Measurements from ENCODE around the gene MICU1.
A peak's percentile ranks its signal among the peaks of the same experiment; 100 is the strongest.
"Not testable (repeated sequence)": the region's sequence is repeated elsewhere in the genome, so short reads cannot be mapped to it uniquely, and the experiment has no call there.

MICU1 gene

DNA sequence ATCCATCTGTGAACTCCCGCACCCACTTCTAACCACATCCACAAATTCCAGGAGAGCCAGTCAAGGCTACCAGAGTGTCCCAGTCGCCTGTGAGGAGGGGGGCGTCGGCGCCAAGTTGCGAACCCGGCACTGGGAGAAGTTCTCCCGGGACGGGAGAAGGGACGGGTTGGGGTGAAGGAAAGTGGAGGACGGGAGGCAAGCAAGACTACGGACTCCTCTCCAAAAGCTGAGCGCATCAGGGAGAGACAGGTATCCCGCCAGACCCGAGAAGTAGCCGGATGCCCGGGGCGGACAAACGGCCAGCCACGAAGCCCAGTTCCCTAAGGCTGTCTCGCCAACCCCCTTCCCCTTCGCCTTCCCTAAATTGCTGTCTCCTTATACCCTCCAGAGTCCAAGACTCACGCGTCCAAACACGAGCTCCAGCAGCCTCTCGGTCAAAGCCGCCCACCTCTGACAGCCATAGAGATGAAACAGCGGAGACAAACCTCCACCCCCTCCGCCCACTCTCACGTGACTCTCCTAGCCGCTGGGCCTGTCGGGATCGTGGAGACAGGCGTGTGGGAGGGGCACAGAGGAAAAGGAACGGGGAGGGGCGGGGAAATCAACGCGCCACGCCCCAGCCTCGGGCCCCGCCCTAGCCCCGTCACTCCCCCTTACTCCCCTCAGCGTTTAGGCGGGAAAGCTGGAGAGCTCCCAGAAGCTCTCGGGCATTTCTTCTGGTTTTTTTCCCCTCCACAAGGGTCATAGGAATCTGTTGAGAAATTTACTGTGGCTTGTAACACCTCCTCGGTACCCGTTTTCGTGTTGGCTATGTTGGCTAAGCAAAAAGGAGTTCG, at the start of gene MICU1:
MICU1 (minus strand) TSS at position 472 of the 836 bp plus-strand sequence. CDS start 59,286 bp downstream, outside the sequence.
- peak; percentile 84 for DNase-seq

- DNase-seq: not testable (repeated sequence)
Measured at GRCh38 chr10:72674174-72674573, 48.3 kb upstream of the MICU1 start.

DNA sequence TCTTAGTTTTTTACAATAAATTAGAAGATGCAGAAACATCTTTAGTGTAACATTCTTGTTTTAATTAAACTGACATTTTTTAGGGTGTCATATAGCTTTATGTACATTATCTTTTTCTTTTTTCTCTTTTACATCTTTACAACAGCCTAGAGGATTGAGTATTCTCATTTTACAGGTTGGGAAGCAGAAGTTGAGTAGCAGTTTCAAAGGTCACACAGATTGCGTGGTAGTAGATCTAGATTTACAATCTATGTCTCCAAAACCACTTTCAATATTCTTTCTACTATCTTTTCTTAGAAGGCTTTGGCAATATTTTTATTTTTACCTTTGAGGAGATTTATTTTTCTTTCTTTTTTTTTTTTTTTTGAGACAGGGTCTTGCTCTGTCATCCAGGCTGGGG, 47.4 kb upstream of the MICU1 start:
- DNase-seq: no peak

DNA sequence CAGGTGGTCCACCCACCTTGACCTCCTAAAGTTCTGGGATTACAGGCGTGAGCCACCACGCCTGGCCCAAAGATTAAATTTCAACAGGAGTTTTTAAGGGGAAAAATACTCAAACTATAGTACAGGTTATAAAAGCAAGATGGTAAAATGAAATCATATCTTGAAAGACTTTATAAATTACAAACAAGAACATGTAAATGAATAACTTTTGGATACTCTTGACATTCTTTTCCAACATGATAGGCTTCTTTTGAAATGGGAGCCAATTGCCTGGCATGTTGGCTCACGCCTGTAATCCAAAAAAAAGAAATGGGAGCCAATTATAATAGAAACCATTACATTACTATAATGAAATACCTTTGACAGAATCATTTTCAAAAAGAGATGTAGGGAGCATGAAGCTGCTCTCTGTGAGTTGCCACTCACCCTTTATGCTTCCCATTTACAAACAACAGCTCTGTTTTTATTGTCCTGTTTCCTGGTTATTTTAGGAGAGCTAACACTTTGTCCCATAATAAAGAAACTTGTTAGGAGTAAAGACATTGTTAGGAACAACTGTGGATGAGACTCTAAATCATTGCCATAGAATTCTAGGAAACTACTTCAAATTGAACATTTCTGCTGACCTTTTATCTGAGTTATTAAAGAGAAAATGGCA, 41.5 kb upstream of the MICU1 start:
- DNase-seq: no peak

DNA sequence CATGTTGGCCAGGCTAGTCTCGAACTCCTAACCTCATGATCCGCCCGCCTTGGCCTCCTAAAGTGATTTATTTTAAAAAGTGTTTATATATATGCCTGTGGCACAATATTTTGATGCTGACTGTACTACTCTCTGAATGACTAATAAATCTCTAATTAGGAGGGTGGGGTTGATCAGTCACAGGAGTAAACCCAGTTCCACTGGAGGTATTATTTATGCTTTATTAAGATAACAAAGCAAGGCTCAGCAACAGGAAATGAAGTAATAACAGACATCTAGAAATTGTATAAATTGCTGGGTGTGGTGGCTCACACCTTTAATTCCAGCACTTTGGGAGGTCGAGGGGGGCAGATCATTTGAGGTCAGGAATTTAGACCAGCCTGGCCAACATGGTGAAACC, 40.0 kb upstream of the MICU1 start:
- no peak for DNase-seq

GRCh38 chr10:72663971-72664370, 38.1 kb upstream of the MICU1 start:
- no peak for DNase-seq

GRCh38 chr10:72661431-72661830, 35.6 kb upstream of the MICU1 start:
- no peak for DNase-seq

- DNase-seq: no peak
Measured at GRCh38 chr10:72660220-72660619, 34.3 kb upstream of the MICU1 start.

DNA sequence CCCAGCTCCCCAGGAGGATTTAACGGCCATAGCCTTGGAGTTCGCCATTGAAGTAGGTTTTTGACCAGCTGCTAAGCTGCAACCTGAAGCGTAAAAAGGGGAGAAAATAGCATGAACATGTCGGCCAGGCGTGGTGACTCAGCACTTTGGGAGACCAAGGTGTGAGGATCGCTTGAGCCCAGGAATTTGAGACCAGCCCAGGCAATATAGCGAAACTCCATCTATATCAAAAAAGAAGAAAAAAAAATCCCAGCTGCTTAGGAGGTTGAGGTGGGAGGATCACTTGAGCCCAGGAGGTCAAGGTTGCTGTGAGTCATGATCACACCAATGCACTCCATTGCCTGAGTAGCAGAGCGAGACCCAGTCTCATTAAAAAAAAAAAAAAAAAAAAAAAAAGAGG, 33.8 kb upstream of the MICU1 start:
- no peak for DNase-seq

DNA sequence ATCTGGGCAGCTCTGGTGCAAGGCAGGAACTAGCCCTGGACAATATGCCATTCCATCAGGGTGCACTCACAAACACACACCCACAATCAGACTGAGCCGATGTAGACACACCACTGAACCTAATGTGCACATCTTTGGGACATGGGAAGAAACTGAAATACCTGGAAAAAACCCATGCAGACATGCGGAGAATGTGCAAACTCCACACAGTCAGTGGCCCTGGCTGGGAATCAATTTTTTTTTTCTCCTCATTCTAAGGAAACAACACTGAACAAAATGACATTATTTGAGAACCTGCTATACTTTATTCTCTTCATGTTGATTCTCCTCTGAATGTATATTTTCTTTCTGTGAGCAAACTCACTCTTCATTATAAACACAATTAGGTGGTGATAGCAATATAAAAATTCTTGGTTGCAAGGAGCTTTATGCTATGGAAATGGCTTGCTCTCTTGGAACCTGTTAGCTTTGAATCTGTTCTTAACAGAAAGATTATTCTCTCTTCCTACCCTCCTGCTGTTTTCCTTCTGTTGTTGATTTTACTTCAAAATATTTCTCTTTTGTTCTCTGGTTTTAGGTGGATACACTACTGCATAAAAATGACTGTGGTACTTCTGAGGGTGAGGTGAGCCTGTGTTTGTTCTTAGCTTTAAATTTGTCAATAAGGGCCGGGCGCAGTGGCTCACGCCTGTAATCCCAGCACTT, 33.0 kb upstream of the MICU1 start:
- DNase-seq: no peak

GRCh38 chr10:72654720-72655119, 28.8 kb upstream of the MICU1 start:
- no peak for DNase-seq

DNA sequence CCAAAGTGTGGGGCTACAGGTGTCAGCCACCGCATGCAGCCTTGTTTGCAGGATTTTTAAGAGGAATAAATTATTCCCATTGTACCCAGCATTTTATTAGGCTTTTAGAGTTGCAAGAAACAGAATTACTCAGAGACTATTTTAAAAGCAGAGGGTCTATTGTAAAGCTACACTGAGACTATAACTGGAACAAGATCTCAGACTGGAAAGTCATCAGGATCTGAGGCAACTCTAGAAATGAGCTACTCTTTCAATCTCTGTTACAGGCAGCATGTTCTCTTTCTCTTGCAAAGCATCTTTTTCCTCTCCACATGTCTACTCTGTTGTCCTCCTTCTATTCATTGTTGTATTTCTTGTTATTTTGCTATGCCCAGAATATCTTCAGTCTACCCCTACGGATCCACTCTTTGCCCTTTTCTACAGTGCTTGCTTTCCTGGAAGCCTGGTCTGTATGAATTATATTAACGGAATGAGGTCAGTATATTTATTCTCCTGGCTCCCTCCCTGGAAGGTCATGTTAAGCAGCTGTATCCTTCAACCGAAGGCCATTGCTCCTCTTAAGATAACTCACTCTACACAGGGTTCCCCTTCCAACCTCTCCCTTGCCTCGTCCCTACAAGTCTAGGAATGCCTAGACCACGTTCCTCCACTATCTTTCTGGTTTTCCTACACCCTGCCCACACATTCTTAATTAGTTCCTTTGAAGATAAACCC, 27.7 kb upstream of the MICU1 start:
- DNase-seq: no peak

- no peak for DNase-seq
Measured at GRCh38 chr10:72649291-72649690, 23.4 kb upstream of the MICU1 start.

- DNase-seq: no peak
Measured at GRCh38 chr10:72648301-72648700, 22.4 kb upstream of the MICU1 start.

DNA sequence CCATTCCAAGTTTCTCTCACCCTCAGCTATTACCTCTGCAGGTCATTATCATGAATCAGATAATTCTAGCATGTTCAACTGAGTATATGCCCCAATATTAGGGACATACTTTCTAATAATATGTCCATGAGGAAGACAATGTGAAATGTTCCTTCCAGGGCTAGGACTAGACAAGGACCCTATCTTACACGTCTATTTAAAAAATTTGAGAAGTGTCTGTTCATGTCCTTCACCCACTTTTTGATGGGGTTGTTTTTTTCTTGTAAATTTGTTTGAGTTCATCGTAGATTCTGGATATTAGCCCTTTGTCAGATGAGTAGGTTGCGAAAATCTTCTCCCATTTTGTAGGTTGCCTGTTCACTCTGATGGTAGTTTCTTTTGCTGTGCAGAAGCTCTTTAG, 21.1 kb upstream of the MICU1 start:
- DNase-seq: not testable (repeated sequence)

DNA sequence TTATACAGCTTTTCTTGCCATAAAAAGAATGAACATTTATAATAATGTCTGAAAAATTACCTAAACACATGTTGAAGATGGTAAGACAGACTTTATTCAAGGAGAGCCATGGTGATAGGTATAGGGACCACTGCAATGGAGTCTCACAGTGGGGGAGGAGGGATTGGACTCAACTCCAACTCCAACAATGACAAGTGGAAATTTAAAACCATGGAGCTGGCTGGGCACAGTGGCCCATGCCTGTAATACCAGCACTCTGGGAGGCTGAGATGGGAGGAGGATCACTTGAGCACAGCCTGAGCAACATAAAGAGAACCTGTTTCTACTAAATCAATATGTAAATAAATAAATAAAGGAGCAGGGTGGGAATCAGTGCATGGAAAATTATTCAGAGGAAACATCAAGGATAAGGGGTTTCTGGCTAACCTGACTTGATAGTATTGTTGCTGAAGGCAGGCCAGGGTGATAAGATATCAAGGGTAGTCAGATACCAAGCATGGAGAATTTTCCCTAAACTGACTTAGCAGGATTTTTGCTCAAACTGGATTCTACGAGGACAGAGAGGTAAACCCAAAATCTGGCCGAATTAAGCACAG, 19.5 kb upstream of the MICU1 start:
- no peak for DNase-seq

DNA sequence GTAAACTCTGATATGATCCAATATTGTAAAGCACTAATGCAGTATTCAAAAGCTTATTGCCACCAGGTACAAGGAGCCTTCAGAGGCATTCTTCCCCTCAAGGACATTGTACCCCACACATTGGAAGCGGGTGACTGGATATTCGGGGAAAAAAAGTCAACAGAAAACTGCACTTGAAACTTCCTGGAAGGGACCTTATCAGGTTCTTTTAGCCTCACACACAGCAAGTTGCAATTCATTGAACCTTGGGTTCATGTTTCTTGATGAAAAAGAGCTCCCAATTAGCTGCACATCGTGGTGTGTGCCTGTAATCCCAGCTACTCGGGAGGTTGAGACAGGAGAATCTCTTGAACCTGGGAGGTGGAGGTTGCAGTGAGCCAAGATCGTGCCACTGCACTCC, 16.4 kb upstream of the MICU1 start:
- DNase-seq: no peak

- no peak for DNase-seq
Measured at GRCh38 chr10:72639441-72639873, 13.6 kb upstream of the MICU1 start.

DNA sequence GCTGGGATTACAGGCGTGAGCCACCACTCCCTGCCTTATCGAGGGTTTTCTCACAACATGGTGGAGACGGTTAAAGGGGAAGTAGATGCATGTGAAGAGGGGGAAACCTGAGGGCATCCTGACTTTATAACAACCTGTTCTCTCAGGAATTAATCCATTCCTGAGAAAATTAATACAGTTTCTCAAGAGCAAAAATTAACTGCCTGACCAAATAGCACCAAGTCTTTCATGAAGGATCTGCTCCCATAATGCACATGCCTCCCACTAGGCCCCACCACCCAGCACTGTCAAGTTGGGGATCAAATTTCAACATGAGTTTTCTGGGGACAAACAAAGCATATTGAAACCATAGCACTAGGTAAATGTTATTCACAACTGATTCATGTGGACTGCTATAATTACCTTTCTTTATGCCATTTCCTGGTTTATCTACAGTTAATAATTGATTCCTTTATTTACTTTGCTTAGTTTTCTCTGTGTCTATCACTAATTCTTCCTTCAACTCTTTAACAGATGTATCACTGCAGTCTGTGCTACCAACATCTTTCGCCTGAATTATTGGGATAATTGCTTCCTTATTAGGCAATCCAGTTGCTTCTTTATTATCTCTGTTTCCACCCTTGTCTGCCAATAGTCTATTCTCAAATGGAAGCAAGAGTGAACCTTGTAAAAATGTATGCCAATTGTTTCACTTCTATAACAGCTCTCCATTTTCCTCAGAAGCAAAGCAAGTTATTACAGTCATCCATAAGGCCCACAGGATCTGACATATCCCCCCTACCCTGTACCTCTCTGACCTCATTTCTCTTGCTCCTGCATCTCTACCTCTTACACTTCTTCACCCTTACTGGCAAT, 12.9 kb upstream of the MICU1 start:
- peak; percentile 60 for DNase-seq

DNA sequence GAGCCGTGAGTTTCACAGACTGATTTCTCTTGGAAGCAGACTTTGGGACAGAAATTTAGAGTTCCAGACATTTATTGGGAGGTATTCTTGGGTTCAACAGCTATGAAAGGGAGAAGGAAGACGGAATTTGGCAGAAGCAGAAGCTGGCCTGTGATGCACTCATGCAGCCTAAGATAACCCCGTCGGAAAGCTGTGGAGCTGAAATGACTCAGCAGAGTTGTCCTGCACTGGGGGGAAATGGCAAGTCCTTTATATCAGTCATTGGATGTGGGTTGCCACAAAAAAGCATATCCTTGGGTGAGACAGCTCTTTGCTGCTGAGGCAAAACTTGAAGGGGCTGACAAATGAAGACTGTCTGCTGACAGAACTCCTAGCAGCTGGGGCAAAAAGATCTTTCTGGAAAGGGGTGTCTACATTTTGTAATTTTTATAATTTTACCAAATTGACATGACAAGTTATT, 11.5 kb upstream of the MICU1 start:
- no peak for DNase-seq

- DNase-seq: no peak
Measured at GRCh38 chr10:72630144-72630543, 4.3 kb upstream of the MICU1 start.

DNA sequence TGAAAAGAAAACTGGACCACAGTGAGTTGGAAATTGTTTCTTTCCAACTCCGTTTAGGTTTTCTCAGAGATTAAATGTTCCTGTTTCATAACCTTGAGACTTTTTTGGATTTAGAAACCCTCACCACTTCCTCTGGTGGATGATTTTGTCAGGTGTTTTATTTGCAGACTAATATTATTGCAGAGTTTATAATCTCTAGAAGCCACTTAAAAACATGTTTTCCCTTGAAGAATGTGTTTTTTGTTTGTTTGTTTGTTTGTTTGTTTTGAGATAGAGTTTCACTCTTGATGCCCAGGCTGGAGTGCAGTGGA, 520 bp upstream of the MICU1 start:
- no peak for DNase-seq

Data from NCI-H748 treated with DMSO at 0.1 percent for 48 hours (cell line).